Effector CD4-positive, alpha-beta T cell (primary cell): ENCODE measurements around the gene COL8A1. TPM values are rescaled to one million over a fixed set of nuclear protein-coding genes. Genes with fewer than 3 reads are reported as not detected.
"Not testable (repeated sequence)": the region's sequence is repeated elsewhere in the genome, so short reads cannot be mapped to it uniquely, and the experiment has no call there.

Experiments
- DNase-seq: peaks from one replicate; pipeline ENCODE4 v3.0.0-alpha.2; 2020
- total RNA-seq: gene quantifications from one replicate; lab custom pipeline; 2026; lab: John Stamatoyannopoulos, UW

Gene COL8A1
- not detected for total RNA-seq

GRCh38 chr3:99638167-99638948 lies at the start of gene COL8A1:
Gene COL8A1 (plus strand): TSS chr3:99638594. CDS start chr3:99790683, 152,089 bp downstream.
- no peak for DNase-seq

GRCh38 chr3:99589168-99589567 lies 49.2 kb upstream of the COL8A1 start:
- DNase-seq, result not testable (repeated sequence)

GRCh38 chr3:99599894-99600293 lies 38.5 kb upstream of the COL8A1 start:
- no peak for DNase-seq

GRCh38 chr3:99601515-99601914 lies 36.9 kb upstream of the COL8A1 start:
- DNase-seq, result no peak

- no peak for DNase-seq
Observed at GRCh38 chr3:99602183-99602582, 36.2 kb upstream of the COL8A1 start.

- no peak for DNase-seq
Observed at GRCh38 chr3:99607151-99607550, 31.2 kb upstream of the COL8A1 start.

GRCh38 chr3:99614768-99615167 lies 23.6 kb upstream of the COL8A1 start:
- no peak for DNase-seq

- DNase-seq, result no peak
Observed at GRCh38 chr3:99620077-99620767, 18.2 kb upstream of the COL8A1 start.

- DNase-seq, result no peak
Observed at GRCh38 chr3:99620976-99621375, 17.4 kb upstream of the COL8A1 start.

GRCh38 chr3:99624496-99625236 lies 13.7 kb upstream of the COL8A1 start:
- DNase-seq, result no peak

GRCh38 chr3:99625237-99625622 lies 13.2 kb upstream of the COL8A1 start:
- no peak for DNase-seq

GRCh38 chr3:99625643-99626416 lies 12.6 kb upstream of the COL8A1 start:
- no peak for DNase-seq

- DNase-seq, result no peak
Observed at GRCh38 chr3:99626417-99626788, 12.0 kb upstream of the COL8A1 start.

- DNase-seq, result no peak
Observed at GRCh38 chr3:99627062-99627826, 11.2 kb upstream of the COL8A1 start.

GRCh38 chr3:99630815-99631214 lies 7.6 kb upstream of the COL8A1 start:
- DNase-seq, result no peak

GRCh38 chr3:99633887-99634558 lies 4.4 kb upstream of the COL8A1 start:
- DNase-seq, result no peak

GRCh38 chr3:99634881-99635280 lies 3.5 kb upstream of the COL8A1 start:
- DNase-seq, result no peak

GRCh38 chr3:99635348-99635747 lies 3.0 kb upstream of the COL8A1 start:
- no peak for DNase-seq

- no peak for DNase-seq
Observed at GRCh38 chr3:99637016-99637367, 1.4 kb upstream of the COL8A1 start.

- DNase-seq, result no peak
Observed at GRCh38 chr3:99637368-99638111, 854 bp upstream of the COL8A1 start.

- no peak for DNase-seq
Observed at GRCh38 chr3:99639579-99639978, 1.2 kb downstream of the COL8A1 start.
